22Rv1 (cell line): ENCODE data around the gene KMT2D.

Experiments
- CTCF ChIP-seq: fragments of 450-650 bp; IDR thresholded peaks from 2 replicates; pipeline ENCODE4 v1.5.1; 2017; ENCODE audit warnings: mild to moderate bottlenecking
- ZFX ChIP-seq: fragments of 450-650 bp; IDR thresholded peaks from 2 replicates; pipeline ENCODE4 v1.6.1; 2017; ENCODE audit warnings: antibody characterized with exemption, borderline replicate concordance

- TF ChIP-seq CTCF (no peak), ZFX (no peak)
These were observed 4.4 kb downstream of the KMT2D start for GRCh38 chr12:49055978-49056754.
